Endothelial cell of umbilical vein (primary cell): ENCODE data around the gene ARHGEF39. TPM values are rescaled to one million over a fixed set of nuclear protein-coding genes. Genes with fewer than 3 reads are reported as not detected.
"Not testable (repeated sequence)": the region's sequence is repeated elsewhere in the genome, so short reads cannot be mapped to it uniquely, and the experiment has no call there.

Experiments used
- BruUV-seq: library from RNA; stranded (reverse); fragments of 400-500 nt; replicated peaks from 2 replicates; lab custom pipeline; 2021; lab: Mats Ljungman, UMichigan
- CTCF ChIA-PET: fragments of 300-600, 350-600 bp; sonication (Branson Sonifier 250); formaldehyde crosslinking; loops from one replicate; lab custom pipeline; 2021; ENCODE audit warnings: antibody characterized with exemption, inconsistent platforms; lab: Charles Lee
- POLR2A ChIA-PET: fragments of 300-600, 350-600 bp; sonication (Branson Sonifier 250); formaldehyde crosslinking; loops from one replicate; lab custom pipeline; 2021; ENCODE audit warnings: antibody characterized with exemption, inconsistent platforms; lab: Charles Lee
- DNase-seq: peaks from one replicate; pipeline ENCODE4 v3.0.0-alpha.2; 2011; ENCODE audit warnings: low read depth, low spot score
- FAIRE-seq: peaks from 2 replicates; lab custom pipeline; 2011; peaks lifted over from hg19 to GRCh38; lab: Jason Lieb, UNC
- H2AFZ ChIP-seq: 2 replicates; pipeline ENCODE4 v1.6.0; 2012; ENCODE audit warnings: low read depth, low read length, control low read depth, inconsistent platforms
- H3K27ac ChIP-seq: 2 replicates; pipeline ENCODE4 v1.5.1; 2011; ENCODE audit warnings: low read depth, mild to moderate bottlenecking, control low read depth, low read length, moderate library complexity; ENCODE audit not compliant: insufficient read depth
- H3K27me3 ChIP-seq, 2 experiments: 2 replicates each; pipeline versions ENCODE4 v1.6.0 to v1.6.1; 2011; ENCODE audit warnings: low read length in 2 of 2, mixed read lengths in 1 of 2; ENCODE audit not compliant: control insufficient read depth in 2 of 2, insufficient read depth in 2 of 2
- H3K36me3 ChIP-seq, 2 experiments: 2 replicates in 1 of 2; 3 replicates in 1 of 2; pipeline ENCODE4 v1.5.1; 2011; ENCODE audit warnings: low read length in 2 of 2, mild to moderate bottlenecking in 1 of 2, moderate library complexity in 1 of 2; ENCODE audit not compliant: control insufficient read depth in 2 of 2, insufficient read depth in 2 of 2; ENCODE audit errors: extremely low read depth in 1 of 2
- H3K4me1 ChIP-seq: 3 replicates; pipeline ENCODE4 v1.5.1; 2011; ENCODE audit warnings: mild to moderate bottlenecking, low read length; ENCODE audit not compliant: control insufficient read depth, insufficient read depth; ENCODE audit errors: extremely low read depth
- H3K4me2 ChIP-seq: 2 replicates; pipeline ENCODE4 v1.6.1; 2011; ENCODE audit warnings: low read length, control low read depth, mixed read lengths; ENCODE audit not compliant: insufficient read depth
- H3K4me3 ChIP-seq, 3 experiments: fragments of 200-600 bp in 1 of 3; sonication (generic), shearing (Covaris generic) in 1 of 3; replicated peaks in 1 of 3; 2 replicates each; pipeline ENCODE4 v1.5.1; 2011 to 2016; ENCODE audit warnings: control low read depth in 3 of 3, low read length in 3 of 3, mild to moderate bottlenecking in 2 of 3, inconsistent platforms in 1 of 3, low read depth in 1 of 3, moderate library complexity in 1 of 3; ENCODE audit not compliant: insufficient read depth in 1 of 3
- H3K79me2 ChIP-seq: 2 replicates; pipeline ENCODE4 v1.6.0; 2012; ENCODE audit warnings: low read length, inconsistent platforms; ENCODE audit not compliant: control insufficient read depth, insufficient read depth
- H3K9ac ChIP-seq: replicated peaks from 2 replicates; pipeline ENCODE3; 2011; ENCODE audit warnings: low read length, control low read depth; ENCODE audit not compliant: insufficient read depth; ENCODE audit errors: extremely low read depth
- H3K9me1 ChIP-seq: replicated peaks from 3 replicates; pipeline ENCODE4 v1.6.0; 2011; ENCODE audit warnings: mild to moderate bottlenecking, low read length; ENCODE audit not compliant: control insufficient read depth, insufficient read depth; ENCODE audit errors: extremely low read depth
- H3K9me3 ChIP-seq: replicated peaks from 2 replicates; pipeline ENCODE4 v1.5.1; 2012; ENCODE audit warnings: low read length, inconsistent platforms; ENCODE audit not compliant: control insufficient read depth, insufficient read depth
- H4K20me1 ChIP-seq: replicated peaks from 2 replicates; pipeline ENCODE3; 2011; ENCODE audit warnings: mild to moderate bottlenecking, low read length; ENCODE audit not compliant: control insufficient read depth, insufficient read depth; ENCODE audit errors: extremely low read depth
- dilution Hi-C: fragments of 300-500 bp; cut with MboI; formaldehyde crosslinking; loops from one replicate; pipeline ENCODE4 v1.15.0; 2019; ENCODE audit warnings: low sequenced_read_pairs; ENCODE audit not compliant: extremely low pct_ligation_motif_present
- intact Hi-C: fragments of 100-400 bp; cut with micrococcal nuclease; formaldehyde crosslinking; loops from one replicate; pipeline ENCODE4 v1.10.0; 2022
- polyA plus RNA-seq, 4 experiments: library from polyadenylated mRNA; depleted of rRNA in 3 of 4; stranded (reverse) in 3 of 4; unstranded in 1 of 4; fragments of >200 nt; gene quantifications; 2 replicates each; pipeline versions ENCODE4 v1.2.1 to v1.2.3, GENCODE V29; 2011 to 2012; ENCODE audit warnings: missing spikeins in 1 of 4
- total RNA-seq: library from RNA; stranded (reverse); gene quantifications from 2 replicates; pipeline ENCODE4 v1.2.3, GENCODE V29; 2021

Gene ARHGEF39
- total and polyA plus RNA-seq, 2 donors (not counting 3 experiments of a cell fraction or from before 2014, with no cell fraction given): 4.7 to 6.5 TPM

DNA sequence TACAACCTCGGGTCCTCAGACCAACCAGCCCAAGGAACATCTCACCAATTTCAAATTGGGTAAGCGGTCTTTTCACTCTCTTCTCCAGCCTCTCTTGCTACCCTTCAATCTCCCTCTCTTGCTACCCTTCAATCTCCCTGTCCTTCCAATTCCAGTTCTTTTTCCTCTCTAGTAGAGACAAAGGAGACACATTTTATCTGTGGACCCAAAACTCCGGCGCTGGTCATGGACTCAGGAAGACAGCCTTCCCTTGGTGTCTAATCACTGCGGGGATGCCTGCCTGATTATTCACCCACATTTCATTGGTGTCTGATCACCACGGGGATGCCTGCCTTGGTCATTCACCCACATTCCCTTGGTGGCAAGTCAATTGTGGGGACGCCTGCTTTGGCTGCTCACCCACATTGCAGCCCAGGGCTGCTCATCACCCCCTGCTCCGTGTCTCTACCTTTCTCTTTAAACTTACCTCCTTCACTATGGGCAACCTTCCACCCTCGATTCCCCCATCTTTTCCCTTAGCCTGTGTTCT, 27.5 kb downstream of the ARHGEF39 start:
- intact Hi-C loops, POLR2A ChIA-PET, H3K9me1 ChIP-seq, FAIRE-seq, H3K27me3 ChIP-seq, BruUV-seq, H4K20me1 ChIP-seq, H3K4me1 ChIP-seq, DNase-seq, H3K9me3 ChIP-seq, H2AFZ ChIP-seq, H3K4me2 ChIP-seq, H3K4me3 ChIP-seq, dilution Hi-C loops, H3K27ac ChIP-seq, H3K36me3 ChIP-seq, H3K79me2 ChIP-seq, CTCF ChIA-PET, H3K9ac ChIP-seq: not testable (repeated sequence)

DNA sequence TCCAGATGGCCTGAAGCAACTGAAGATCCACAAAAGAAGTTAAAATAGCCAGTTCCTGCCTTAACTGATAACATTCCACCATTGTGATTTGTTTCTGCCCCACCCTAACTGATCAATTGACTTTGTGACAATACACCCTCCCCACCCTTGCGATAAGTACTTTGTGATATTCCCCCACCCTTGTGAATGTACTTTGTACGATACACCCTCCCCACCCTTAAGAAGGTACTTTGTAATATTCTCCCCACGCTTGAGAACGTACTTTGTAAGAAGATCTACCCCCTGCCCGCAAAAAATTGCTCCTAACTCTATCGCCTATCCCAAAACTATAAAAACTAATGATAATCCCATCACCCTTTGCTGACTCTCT, 28.1 kb downstream of the ARHGEF39 start:
- H3K9ac ChIP-seq, intact Hi-C loops, H3K79me2 ChIP-seq, dilution Hi-C loops, BruUV-seq, POLR2A ChIA-PET, H3K36me3 ChIP-seq, H4K20me1 ChIP-seq, H3K27me3 ChIP-seq, DNase-seq, H3K4me2 ChIP-seq, H3K9me1 ChIP-seq, H3K9me3 ChIP-seq, H3K4me1 ChIP-seq, H3K4me3 ChIP-seq, H3K27ac ChIP-seq, H2AFZ ChIP-seq, CTCF ChIA-PET, FAIRE-seq: not testable (repeated sequence)
